DMS114 treated with DMSO at 0.1 percent for 48 hours (cell line): ENCODE measurements around the gene ASNS.
A peak's percentile ranks its signal among the peaks of the same experiment; 100 is the strongest.
"Not testable (repeated sequence)": the region's sequence is repeated elsewhere in the genome, so short reads cannot be mapped to it uniquely, and the experiment has no call there.

Experiments used
- DNase-seq: peaks from one replicate; lab custom pipeline; 2025; ENCODE audit not compliant: unreplicated experiment; lab: John Stamatoyannopoulos, UW

The ASNS gene

GRCh38 chr7:97872025-97872669 lies at the start of gene ASNS:
Gene ASNS (minus strand): TSS chr7:97872408. CDS start chr7:97869156, 3,252 bp downstream.
- DNase-seq = peak; percentile 89

- DNase-seq = not testable (repeated sequence)
These were observed 49.0 kb upstream of the ASNS start for GRCh38 chr7:97921254-97921653.

- not testable (repeated sequence) for DNase-seq
These were observed 43.1 kb upstream of the ASNS start for GRCh38 chr7:97915267-97915666.

GRCh38 chr7:97912294-97912693 lies 40.1 kb upstream of the ASNS start:
- DNase-seq = not testable (repeated sequence)

GRCh38 chr7:97896893-97897292 lies 24.7 kb upstream of the ASNS start:
- not testable (repeated sequence) for DNase-seq

GRCh38 chr7:97891721-97892120 lies 19.5 kb upstream of the ASNS start:
- DNase-seq = not testable (repeated sequence)

GRCh38 chr7:97879527-97879926 lies 7.3 kb upstream of the ASNS start:
- not testable (repeated sequence) for DNase-seq

GRCh38 chr7:97874894-97875293 lies 2.7 kb upstream of the ASNS start:
- not testable (repeated sequence) for DNase-seq

- DNase-seq = no peak
These were observed 1.4 kb upstream of the ASNS start for GRCh38 chr7:97873606-97874005.

- no peak for DNase-seq
These were observed 566 bp downstream of the ASNS start for GRCh38 chr7:97871659-97872024.

GRCh38 chr7:97868788-97869187 lies 3.4 kb downstream of the ASNS start:
- DNase-seq = no peak

- DNase-seq = no peak
These were observed 3.9 kb downstream of the ASNS start for GRCh38 chr7:97868314-97868713.

- no peak for DNase-seq
These were observed 7.1 kb downstream of the ASNS start for GRCh38 chr7:97865104-97865503.

- no peak for DNase-seq
These were observed 12.5 kb downstream of the ASNS start for GRCh38 chr7:97859606-97860204.

GRCh38 chr7:97858221-97858620 lies 14.0 kb downstream of the ASNS start:
- DNase-seq = no peak

GRCh38 chr7:97857544-97857943 lies 14.7 kb downstream of the ASNS start:
- no peak for DNase-seq

- DNase-seq = no peak
These were observed 20.5 kb downstream of the ASNS start for GRCh38 chr7:97851683-97852082.

- DNase-seq = not testable (repeated sequence)
These were observed 21.8 kb downstream of the ASNS start for GRCh38 chr7:97850262-97851031.

GRCh38 chr7:97847791-97848190 lies 24.4 kb downstream of the ASNS start:
- DNase-seq = no peak

- DNase-seq = no peak
These were observed 25.3 kb downstream of the ASNS start for GRCh38 chr7:97846945-97847344.

- peak; percentile 27 for DNase-seq
These were observed 26.5 kb downstream of the ASNS start for GRCh38 chr7:97845622-97846203.

- no peak for DNase-seq
These were observed 28.2 kb downstream of the ASNS start for GRCh38 chr7:97844036-97844435.
